RWPE2 (cell line): ENCODE data around the gene APLNR.

ENCODE experiments used
- ATAC-seq: fragments of 200-7000 bp; cut with Tn5 transposase; 3 replicates; pipeline ENCODE4 v1.9.1; 2021; ENCODE audit warnings: low read depth
- DNase-seq: peaks from one replicate; pipeline ENCODE4 v3.0.0-alpha.2; 2020; ENCODE audit warnings: low spot score
- H3K27ac ChIP-seq: fragments of 450-650 bp; 2 replicates; pipeline ENCODE4 v1.5.1; 2017; ENCODE audit warnings: mild to moderate bottlenecking; ENCODE audit not compliant: poor library complexity, severe bottlenecking
- H3K27me3 ChIP-seq: fragments of 250-450 bp; sonication (Bioruptor Pico); 2 replicates; pipeline ENCODE4 v1.5.1; 2021; ENCODE audit warnings: mild to moderate bottlenecking, moderate library complexity; ENCODE audit not compliant: insufficient read depth, poor library complexity, severe bottlenecking
- H3K36me3 ChIP-seq: fragments of 250-450 bp; sonication (Bioruptor Pico); 2 replicates; pipeline ENCODE4 v1.5.1; 2020; ENCODE audit warnings: low read depth, mild to moderate bottlenecking, moderate library complexity
- H3K4me1 ChIP-seq: fragments of 250-450 bp; sonication (Bioruptor Pico); 2 replicates; pipeline ENCODE4 v1.5.1; 2021; ENCODE audit warnings: mild to moderate bottlenecking, moderate library complexity; ENCODE audit not compliant: insufficient read depth, poor library complexity, severe bottlenecking
- H3K4me3 ChIP-seq: fragments of 250-450 bp; sonication (Bioruptor Pico); 2 replicates; pipeline ENCODE4 v1.5.1; 2021; ENCODE audit warnings: mild to moderate bottlenecking, moderate library complexity; ENCODE audit not compliant: severe bottlenecking
- H3K9me3 ChIP-seq: fragments of 250-450 bp; sonication (Bioruptor Pico); 2 replicates; pipeline ENCODE4 v1.5.1; 2021; ENCODE audit warnings: mild to moderate bottlenecking, moderate library complexity; ENCODE audit not compliant: severe bottlenecking
- TF ChIP-seq, protein P1 (sequence below): fragments of 450-650 bp; IDR thresholded peaks from one replicate; pipeline ENCODE4 v1.5.1; 2017; ENCODE audit warnings: mild to moderate bottlenecking, moderate library complexity; ENCODE audit not compliant: poor library complexity, severe bottlenecking

Gene APLNR

DNA sequence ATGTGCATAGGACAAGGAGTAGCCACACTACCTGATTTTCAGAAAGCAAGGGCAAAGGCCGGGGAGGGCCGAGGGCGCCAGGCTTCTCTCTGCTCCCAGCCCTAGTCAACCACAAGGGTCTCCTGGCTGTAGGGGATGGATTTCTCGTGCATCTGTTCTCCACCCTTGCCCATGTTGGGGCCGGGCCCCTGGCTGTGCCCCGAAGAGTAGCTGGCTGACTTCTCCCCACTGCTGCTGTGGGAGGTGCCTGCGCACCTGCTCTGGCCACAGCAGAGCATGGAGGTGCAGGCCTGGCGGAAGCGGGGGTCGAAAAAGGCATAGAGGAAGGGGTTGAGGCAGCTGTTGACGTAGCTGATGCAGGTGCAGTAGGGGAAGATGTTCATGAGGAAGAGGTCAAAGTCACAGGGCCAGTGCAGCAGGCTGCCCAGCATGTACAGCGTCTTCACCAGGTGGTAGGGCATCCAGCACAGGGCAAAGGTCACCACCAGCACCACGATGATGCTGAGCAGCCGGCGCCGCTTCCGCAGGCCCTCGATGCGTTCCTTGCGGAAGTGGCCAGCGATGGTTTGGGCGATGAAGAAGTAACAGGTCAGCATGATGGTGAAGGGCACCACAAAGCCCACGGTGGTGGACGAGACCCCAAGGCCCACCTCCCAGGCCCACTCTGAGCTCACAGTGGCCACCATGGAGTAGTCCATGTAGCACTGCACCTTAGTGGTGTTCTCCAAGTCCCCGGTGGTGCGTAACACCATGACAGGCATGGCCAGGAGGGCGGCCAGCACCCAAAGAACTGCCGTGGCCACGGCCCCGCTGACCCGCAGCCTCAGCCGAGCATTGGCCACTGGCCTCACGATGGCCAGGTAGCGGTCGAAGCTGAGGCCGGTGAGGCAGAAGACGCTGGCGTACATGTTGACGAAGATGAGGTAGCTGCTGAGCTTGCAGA is 1.0 kb downstream of the APLNR start:
- ATAC-seq = no peak
- Histone ChIP-seq H3K9me3 (no peaks in the 10 kb centered on the region), H3K36me3 (no peaks in the 10 kb centered on the region), H3K4me1 (no peaks in the 10 kb centered on the region), H3K27ac (no peak overlapping the region), H3K27me3 (peaks cover 25% of the 10 kb centered on the region), H3K4me3 (no peak overlapping the region)
- no peak for DNase-seq
- TF ChIP-seq, protein P1, sequence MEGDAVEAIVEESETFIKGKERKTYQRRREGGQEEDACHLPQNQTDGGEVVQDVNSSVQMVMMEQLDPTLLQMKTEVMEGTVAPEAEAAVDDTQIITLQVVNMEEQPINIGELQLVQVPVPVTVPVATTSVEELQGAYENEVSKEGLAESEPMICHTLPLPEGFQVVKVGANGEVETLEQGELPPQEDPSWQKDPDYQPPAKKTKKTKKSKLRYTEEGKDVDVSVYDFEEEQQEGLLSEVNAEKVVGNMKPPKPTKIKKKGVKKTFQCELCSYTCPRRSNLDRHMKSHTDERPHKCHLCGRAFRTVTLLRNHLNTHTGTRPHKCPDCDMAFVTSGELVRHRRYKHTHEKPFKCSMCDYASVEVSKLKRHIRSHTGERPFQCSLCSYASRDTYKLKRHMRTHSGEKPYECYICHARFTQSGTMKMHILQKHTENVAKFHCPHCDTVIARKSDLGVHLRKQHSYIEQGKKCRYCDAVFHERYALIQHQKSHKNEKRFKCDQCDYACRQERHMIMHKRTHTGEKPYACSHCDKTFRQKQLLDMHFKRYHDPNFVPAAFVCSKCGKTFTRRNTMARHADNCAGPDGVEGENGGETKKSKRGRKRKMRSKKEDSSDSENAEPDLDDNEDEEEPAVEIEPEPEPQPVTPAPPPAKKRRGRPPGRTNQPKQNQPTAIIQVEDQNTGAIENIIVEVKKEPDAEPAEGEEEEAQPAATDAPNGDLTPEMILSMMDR = no peak

DNA sequence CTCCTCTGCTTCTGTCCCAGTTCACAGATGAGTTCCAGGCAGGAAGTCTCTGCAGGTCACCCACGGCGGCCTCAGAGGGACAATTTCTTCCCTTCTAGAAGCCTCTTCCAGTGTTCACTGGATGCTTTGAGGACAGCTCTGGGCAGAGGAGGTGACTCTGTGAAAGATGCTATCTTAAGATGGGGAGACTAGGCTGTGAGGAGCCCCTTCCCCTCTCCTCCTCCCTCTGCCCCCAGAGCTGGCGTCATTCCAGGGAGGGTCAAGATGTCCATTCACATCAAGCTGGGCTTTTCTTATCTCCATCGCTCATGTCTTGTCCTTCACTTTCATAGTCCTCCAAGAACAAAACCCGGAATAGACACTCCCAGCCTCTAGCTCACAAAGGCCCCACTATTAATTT is 3.3 kb downstream of the APLNR start:
- Histone ChIP-seq H3K27ac (no peak overlapping the region), H3K36me3 (no peaks in the 10 kb centered on the region), H3K27me3 (peaks cover 26% of the 10 kb centered on the region), H3K4me3 (no peak overlapping the region), H3K4me1 (no peaks in the 10 kb centered on the region), H3K9me3 (no peaks in the 10 kb centered on the region)
- no peak for ATAC-seq
- no peak for DNase-seq
- TF ChIP-seq, protein P1 = no peak

DNA sequence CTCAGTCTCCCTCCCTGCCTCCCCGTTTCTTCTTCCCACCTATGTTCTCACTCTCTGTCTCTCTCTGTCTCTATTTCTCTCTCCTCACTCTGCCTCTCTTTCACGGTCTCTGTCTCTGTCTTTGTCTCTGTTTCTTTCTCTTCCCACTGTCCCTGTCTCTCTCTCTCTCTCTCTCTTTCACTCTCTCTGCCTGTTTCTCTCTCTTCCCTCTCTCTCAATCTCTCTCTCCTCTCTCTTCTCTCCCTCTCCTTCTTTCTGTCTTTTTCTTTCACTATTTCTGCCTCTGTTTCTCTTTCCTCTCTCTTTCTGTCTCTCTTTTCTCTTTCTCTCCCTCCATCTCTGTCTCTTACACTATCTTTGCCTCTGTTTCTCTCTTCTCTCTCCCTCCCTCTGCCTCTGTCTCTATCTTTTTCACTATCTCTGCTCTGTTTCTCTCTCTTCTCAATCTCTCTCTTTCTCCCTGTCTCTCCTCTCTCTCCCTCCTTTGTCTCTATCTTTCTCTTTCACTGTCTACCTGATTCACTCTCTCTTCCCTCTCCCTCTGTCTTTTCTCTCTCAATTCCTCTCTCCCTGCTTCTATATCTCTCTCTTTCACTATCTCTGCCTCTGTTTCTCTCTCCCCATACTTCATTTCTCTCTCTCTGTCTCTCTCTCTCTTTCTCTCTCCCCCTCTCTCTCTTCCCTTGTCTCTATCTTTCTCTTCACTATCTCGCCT is 5.4 kb downstream of the APLNR start:
- ATAC-seq = no peak
- DNase-seq = no peak
- TF ChIP-seq, protein P1 = no peak

DNA sequence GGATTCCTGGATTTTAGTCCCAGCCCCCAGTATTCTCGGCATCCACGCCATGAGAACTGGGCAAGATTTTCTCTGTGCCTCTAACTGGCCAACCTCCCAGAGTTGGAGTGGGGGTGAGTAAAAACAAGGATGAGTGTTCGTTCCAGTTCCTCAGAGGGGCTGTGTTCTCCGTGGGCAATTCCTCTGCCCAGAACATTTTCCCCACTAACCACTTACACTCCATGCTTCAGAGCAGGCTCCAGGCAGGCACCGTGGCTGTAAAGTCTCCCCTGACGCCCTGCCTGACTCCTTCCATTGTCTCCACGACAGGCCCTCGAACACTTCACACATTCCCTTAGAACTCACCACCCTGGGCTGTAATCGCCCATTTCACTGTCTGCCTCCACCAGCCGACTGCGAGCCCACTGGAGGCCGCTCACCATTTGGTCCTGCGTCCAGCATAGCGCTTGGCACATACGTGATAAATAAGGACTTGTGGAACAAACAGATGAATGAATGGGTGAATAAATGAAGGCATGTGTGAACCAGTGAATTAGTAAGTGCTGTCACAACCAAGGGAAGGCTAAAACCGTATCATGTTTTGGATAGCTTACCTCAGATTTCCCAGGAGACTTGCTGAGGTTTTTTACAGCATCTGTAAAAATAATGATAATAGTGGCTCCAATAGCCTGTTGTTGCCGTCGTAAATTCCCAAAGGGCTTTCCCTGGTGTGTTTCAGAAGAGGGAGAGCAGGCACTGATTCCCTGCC is 6.1 kb downstream of the APLNR start:
- Histone ChIP-seq H3K27ac (no peak overlapping the region), H3K4me3 (no peak overlapping the region), H3K36me3 (no peaks in the 10 kb centered on the region), H3K4me1 (no peaks in the 10 kb centered on the region), H3K27me3 (peaks cover 26% of the 10 kb centered on the region), H3K9me3 (no peaks in the 10 kb centered on the region)
- DNase-seq = no peak
- TF ChIP-seq, protein P1 = no peak
- ATAC-seq = no peak

More for the DNA sequence above, 5.4 kb downstream of the APLNR start:
- Histone ChIP-seq H3K27ac (no peak overlapping the region), H3K27me3 (peaks cover 26% of the 10 kb centered on the region), H3K4me1 (no peaks in the 10 kb centered on the region), H3K9me3 (no peaks in the 10 kb centered on the region), H3K4me3 (no peak overlapping the region), H3K36me3 (no peaks in the 10 kb centered on the region)
